GM12874 (cell line): ENCODE data around the gene BCL2L14.

Experiments
- CTCF ChIP-seq: IDR thresholded peaks from 2 replicates; pipeline ENCODE4 v1.5.1; 2011; ENCODE audit warnings: low read depth, mild to moderate bottlenecking, control low read depth, low read length, moderate library complexity; ENCODE audit not compliant: insufficient read depth

The BCL2L14 gene

GRCh38 chr12:12029653-12030052 lies 41.1 kb upstream of the BCL2L14 start:
- no peak for TF ChIP-seq CTCF

GRCh38 chr12:12032260-12032791 lies 38.4 kb upstream of the BCL2L14 start:
- TF ChIP-seq CTCF = no peak

- peak; percentile 74 for TF ChIP-seq CTCF
Measured at GRCh38 chr12:12032851-12033797, 37.6 kb upstream of the BCL2L14 start.

GRCh38 chr12:12033824-12034223 lies 36.9 kb upstream of the BCL2L14 start:
- no peak for TF ChIP-seq CTCF

GRCh38 chr12:12034344-12034743 lies 36.4 kb upstream of the BCL2L14 start:
- TF ChIP-seq CTCF = no peak

- no peak for TF ChIP-seq CTCF
Measured at GRCh38 chr12:12035229-12035628, 35.5 kb upstream of the BCL2L14 start.

- TF ChIP-seq CTCF = no peak
Measured at GRCh38 chr12:12036901-12037300, 33.8 kb upstream of the BCL2L14 start.
